Measurements from ENCODE around the gene AADACL2.
"Not testable (repeated sequence)": the region's sequence is repeated elsewhere in the genome, so short reads cannot be mapped to it uniquely, and the experiment has no call there.

The AADACL2 gene

DNA sequence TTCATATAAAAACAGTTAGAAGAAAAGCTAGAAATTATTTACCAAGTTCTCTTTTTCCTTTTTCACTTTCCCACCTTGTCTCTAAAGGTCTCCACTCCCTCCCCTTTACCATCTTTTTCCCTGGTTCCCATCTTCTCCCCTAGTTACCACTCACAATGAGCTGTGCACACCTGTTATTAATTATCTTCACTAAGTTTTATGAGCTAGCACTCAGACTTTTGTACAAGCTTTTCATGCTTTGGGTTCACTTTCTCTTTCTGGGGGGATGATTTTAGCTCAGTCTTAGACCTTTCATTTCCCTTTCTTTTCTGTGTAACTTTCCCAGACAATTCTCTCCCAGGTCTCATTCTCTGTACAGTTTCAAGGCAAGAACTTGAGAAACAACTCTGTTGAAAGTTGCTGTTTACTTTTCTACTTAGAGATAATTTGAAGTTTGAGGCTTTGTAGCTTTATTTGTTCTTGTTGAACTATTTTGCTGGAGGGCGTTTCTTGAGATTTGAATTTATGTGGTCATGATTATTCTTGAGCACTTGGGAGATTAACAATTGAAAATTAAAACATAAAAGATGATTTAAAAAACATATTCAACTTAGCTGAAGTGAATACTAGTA is 56.2 kb downstream of the AADACL2 start:
- no peak for DNase-seq (ENCODE audit: low spot score)
- TF ChIP-seq, protein P1, sequence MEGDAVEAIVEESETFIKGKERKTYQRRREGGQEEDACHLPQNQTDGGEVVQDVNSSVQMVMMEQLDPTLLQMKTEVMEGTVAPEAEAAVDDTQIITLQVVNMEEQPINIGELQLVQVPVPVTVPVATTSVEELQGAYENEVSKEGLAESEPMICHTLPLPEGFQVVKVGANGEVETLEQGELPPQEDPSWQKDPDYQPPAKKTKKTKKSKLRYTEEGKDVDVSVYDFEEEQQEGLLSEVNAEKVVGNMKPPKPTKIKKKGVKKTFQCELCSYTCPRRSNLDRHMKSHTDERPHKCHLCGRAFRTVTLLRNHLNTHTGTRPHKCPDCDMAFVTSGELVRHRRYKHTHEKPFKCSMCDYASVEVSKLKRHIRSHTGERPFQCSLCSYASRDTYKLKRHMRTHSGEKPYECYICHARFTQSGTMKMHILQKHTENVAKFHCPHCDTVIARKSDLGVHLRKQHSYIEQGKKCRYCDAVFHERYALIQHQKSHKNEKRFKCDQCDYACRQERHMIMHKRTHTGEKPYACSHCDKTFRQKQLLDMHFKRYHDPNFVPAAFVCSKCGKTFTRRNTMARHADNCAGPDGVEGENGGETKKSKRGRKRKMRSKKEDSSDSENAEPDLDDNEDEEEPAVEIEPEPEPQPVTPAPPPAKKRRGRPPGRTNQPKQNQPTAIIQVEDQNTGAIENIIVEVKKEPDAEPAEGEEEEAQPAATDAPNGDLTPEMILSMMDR (IDR thresholded peaks at IDR 0.05; ENCODE audit: extremely low read depth, missing control alignments): no peak

- not testable (repeated sequence) for DNase-seq (ENCODE audit: low spot score)
Observed at GRCh38 chr3:151790763-151791162, 57.0 kb downstream of the AADACL2 start.

- DNase-seq (ENCODE audit: low spot score): no peak
- TF ChIP-seq, protein P1 (IDR thresholded peaks at IDR 0.05; ENCODE audit: extremely low read depth, missing control alignments): no peak
Observed at GRCh38 chr3:151792411-151792810, 58.7 kb downstream of the AADACL2 start.

GRCh38 chr3:151793636-151794035 is 59.9 kb downstream of the AADACL2 start:
- DNase-seq (ENCODE audit: low spot score): no peak
- TF ChIP-seq, protein P1 (IDR thresholded peaks at IDR 0.05; ENCODE audit: extremely low read depth, missing control alignments): no peak

- TF ChIP-seq, protein P1 (IDR thresholded peaks at IDR 0.05; ENCODE audit: extremely low read depth, missing control alignments): no peak
- no peak for DNase-seq (ENCODE audit: low spot score)
Observed at GRCh38 chr3:151794080-151794479, 60.4 kb downstream of the AADACL2 start.

- no peak for DNase-seq (ENCODE audit: low spot score)
- TF ChIP-seq, protein P1 (IDR thresholded peaks at IDR 0.05; ENCODE audit: extremely low read depth, missing control alignments): no peak
Observed at GRCh38 chr3:151795276-151795675, 61.5 kb downstream of the AADACL2 start.

DNA sequence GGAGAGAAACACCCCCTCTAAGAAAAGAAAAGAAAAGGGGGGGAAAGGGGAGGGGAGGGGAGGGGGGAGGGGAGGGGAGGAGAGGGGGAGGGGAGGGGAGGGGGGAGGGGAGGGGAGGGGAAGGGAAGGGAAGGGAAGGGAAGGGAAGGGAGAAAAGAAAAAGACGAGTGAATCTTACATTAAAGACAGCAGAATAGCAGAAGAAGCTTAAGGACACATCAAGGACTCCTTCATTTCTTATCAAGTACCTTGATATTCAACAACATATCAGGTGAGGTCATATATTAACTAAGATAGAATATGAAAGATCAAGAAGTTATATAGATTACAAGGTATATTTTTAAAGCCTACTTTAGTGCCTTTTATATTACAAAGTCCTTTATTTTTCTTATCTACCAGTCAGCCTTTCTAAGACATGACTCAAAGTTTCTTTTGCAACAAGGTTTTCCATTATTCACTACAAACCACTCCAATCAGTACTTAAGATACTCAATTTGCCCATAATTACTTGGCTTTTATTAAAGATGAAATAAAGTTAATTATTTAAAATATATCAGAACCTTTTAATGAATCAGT is 62.5 kb downstream of the AADACL2 start:
- TF ChIP-seq, protein P1 (IDR thresholded peaks at IDR 0.05; ENCODE audit: extremely low read depth, missing control alignments): no peak
- no peak for DNase-seq (ENCODE audit: low spot score)

GRCh38 chr3:151798466-151798865 is 64.7 kb downstream of the AADACL2 start:
- no peak for DNase-seq (ENCODE audit: low spot score)
- TF ChIP-seq, protein P1 (IDR thresholded peaks at IDR 0.05; ENCODE audit: extremely low read depth, missing control alignments): no peak

All from GM20000 (cell line).